Breast epithelium (tissue), 4 donors: ENCODE results near the gene TPRG1. TPM values are rescaled to one million over a fixed set of nuclear protein-coding genes. Genes with fewer than 3 reads are reported as not detected.

Experiments
- DNase-seq, 2 donors: peaks; one replicate each; pipeline ENCODE4 v3.0.0-alpha.2; 2019; ENCODE audit warnings: low spot score in 2 of 2
- H3K27ac ChIP-seq, 2 donors: fragments of 200-600 bp; sonication (generic) in 1 of 2; one replicate each; pipeline ENCODE4 v1.5.1; 2016 to 2019; ENCODE audit warnings: mild to moderate bottlenecking in 1 of 2
- H3K27me3 ChIP-seq, 2 donors: fragments of 200-600 bp; sonication (generic) in 1 of 2; one replicate each; pipeline versions ENCODE4 v1.5.1 to v1.6.0; 2017 to 2019; ENCODE audit warnings: control low read depth in 1 of 2, mild to moderate bottlenecking in 1 of 2
- H3K36me3 ChIP-seq: fragments of 200-600 bp; one replicate; pipeline ENCODE4 v1.5.1; 2019
- H3K4me1 ChIP-seq, 2 donors: fragments of 200-600 bp; sonication (generic); one replicate each; pipeline ENCODE4 v1.5.1; 2016 to 2019; ENCODE audit warnings: control low read depth in 1 of 2
- H3K4me3 ChIP-seq, 3 donors: fragments of 200-600 bp; sonication (generic); 1 replicate in 2 of 3; 2 replicates in 1 of 3; pipeline ENCODE4 v1.5.1; 2016 to 2019; ENCODE audit warnings: mild to moderate bottlenecking in 3 of 3, moderate library complexity in 2 of 3
- H3K9me3 ChIP-seq, 2 donors: fragments of 200-600 bp; sonication (generic) in 1 of 2; one replicate each; pipeline ENCODE4 v1.5.1; 2016 to 2019; ENCODE audit warnings: control low read depth in 1 of 2
- POLR2A ChIP-seq: fragments of 450-650 bp; IDR thresholded peaks from one replicate; pipeline ENCODE4 v1.6.1; 2016; ENCODE audit warnings: antibody characterized with exemption, mild to moderate bottlenecking, moderate library complexity
- POLR2AphosphoS5 ChIP-seq, 3 donors: sonication (generic); formaldehyde crosslinking; IDR thresholded peaks; one replicate each; pipeline ENCODE4 v1.6.1; 2017; ENCODE audit warnings: antibody characterized with exemption in 3 of 3
- intact Hi-C: fragments of 100-400 bp; cut with DNase I; formaldehyde crosslinking; loops from one replicate; pipeline ENCODE4 v1.15.1; 2023; ENCODE audit warnings: low total_unique reads
- total RNA-seq, 3 donors: library from RNA; depleted of rRNA; stranded (reverse); fragments of >200 nt; gene quantifications; one replicate each; pipeline ENCODE4 v1.1.0, GENCODE V29; 2016
- TF ChIP-seq, protein P1 (sequence below), 3 donors: fragments of 450-650 bp; IDR thresholded peaks; one replicate each; pipeline ENCODE4 v1.5.1; 2016 to 2017; ENCODE audit warnings: antibody characterized with exemption in 3 of 3, mild to moderate bottlenecking in 3 of 3, moderate library complexity in 3 of 3

Gene TPRG1
- total RNA-seq, 3 donors from 2014 or later: 29.2 to 65.9 (median 31.9) TPM

DNA sequence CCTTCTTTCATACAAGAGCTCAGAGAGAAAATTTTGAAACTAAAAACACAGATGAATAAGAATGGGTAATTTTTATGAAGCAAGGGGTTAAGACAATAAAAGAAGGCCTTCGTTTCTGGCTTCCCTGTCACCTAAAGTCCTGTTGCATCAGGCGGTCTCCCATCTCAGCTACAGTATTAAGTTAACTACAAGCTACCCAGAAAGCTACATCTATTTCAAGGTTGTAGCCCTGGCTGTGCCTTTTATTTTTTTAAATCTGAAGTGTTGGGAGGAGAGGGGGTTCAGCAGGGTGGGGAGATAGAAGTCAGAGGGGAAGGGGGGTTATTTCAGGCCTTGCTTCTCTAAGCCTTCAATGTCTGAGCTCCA is 183.3 kb downstream of the TPRG1 start:
- intact Hi-C loops: no loop called here
- H3K27ac ChIP-seq: peak overlapping the region in 1 of 2 donors; percentile 20
- no peaks in the 10 kb centered on the region for H3K4me1 ChIP-seq
- no peak for DNase-seq
- no peaks in the 10 kb centered on the region for H3K36me3 ChIP-seq
- no peaks in the 10 kb centered on the region for H3K9me3 ChIP-seq
- H3K27me3 ChIP-seq: no peaks in the 10 kb centered on the region
- no peak overlapping the region for H3K4me3 ChIP-seq
- TF ChIP-seq POLR2AphosphoS5 (IDR thresholded peaks at IDR 0.05) (no peak), POLR2A (no peak)
- TF ChIP-seq, protein P1, sequence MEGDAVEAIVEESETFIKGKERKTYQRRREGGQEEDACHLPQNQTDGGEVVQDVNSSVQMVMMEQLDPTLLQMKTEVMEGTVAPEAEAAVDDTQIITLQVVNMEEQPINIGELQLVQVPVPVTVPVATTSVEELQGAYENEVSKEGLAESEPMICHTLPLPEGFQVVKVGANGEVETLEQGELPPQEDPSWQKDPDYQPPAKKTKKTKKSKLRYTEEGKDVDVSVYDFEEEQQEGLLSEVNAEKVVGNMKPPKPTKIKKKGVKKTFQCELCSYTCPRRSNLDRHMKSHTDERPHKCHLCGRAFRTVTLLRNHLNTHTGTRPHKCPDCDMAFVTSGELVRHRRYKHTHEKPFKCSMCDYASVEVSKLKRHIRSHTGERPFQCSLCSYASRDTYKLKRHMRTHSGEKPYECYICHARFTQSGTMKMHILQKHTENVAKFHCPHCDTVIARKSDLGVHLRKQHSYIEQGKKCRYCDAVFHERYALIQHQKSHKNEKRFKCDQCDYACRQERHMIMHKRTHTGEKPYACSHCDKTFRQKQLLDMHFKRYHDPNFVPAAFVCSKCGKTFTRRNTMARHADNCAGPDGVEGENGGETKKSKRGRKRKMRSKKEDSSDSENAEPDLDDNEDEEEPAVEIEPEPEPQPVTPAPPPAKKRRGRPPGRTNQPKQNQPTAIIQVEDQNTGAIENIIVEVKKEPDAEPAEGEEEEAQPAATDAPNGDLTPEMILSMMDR (IDR thresholded peaks at IDR 0.05): no peak

DNA sequence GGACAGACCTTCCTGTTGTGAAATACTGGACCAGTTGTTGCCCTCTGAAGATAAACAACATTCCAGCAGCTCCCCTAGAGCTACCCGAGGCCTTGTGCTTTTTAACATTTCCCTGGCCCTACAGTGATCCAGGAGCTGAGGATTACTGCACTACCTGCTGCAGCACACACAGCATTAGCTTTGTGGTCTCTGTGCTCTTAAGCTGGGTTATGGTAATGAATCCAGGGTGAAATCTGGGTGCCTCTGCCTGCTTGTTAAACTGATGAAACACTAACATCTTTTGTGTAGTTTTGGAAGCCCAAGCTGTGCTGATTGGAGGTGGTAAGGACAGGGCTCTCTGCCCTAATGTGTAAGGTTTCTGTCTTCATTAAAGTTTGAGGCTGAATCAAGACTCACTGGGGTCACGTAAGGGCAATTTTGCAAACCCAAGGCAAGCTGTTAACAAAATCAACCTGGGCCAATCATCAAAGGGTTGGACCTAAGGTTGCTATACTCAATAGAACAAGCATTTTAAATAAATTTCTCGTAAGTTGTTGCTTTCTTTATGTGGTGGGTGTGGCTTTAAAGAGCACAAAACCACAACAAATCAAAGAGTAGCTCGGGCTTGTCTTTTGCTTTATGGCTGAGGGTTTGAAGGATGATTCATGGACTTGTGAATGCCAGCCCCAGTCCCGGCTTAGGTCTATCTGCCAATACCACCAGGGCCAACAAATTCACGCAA is 183.9 kb downstream of the TPRG1 start:
- Histone ChIP-seq H3K36me3 (no peaks in the 10 kb centered on the region), H3K4me3 (no peak overlapping the region), H3K4me1 (no peaks in the 10 kb centered on the region), H3K27me3 (no peaks in the 10 kb centered on the region), H3K27ac (peak overlapping the region in 1 of 2 donors; percentile 20), H3K9me3 (no peaks in the 10 kb centered on the region)
- intact Hi-C loops: no loop called here
- TF ChIP-seq POLR2AphosphoS5 (IDR thresholded peaks at IDR 0.05): no peak
- TF ChIP-seq, protein P1 (IDR thresholded peaks at IDR 0.05): no peak
- no peak for TF ChIP-seq POLR2A
- no peak for DNase-seq

DNA sequence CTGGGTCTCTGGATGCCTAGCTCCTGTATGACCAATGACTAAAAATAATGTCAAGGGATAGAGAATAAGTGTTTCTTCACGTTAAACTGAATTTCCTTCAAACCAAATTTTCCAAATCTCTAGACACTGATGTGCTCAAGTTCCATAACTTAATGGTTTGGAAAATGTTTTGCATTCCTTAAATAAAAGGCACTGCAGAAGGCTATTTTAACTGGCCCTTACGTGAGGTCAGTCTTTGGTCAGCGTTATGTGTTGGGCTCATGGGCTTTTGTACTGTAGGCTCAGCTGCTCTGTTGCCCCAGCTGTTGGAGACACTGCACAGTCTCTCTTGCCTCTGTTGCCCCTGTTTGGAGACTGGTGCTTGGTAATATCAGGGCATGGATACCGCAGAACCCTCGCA is 188.5 kb downstream of the TPRG1 start:
- no peaks in the 10 kb centered on the region for H3K27me3 ChIP-seq
- no peak overlapping the region for H3K4me3 ChIP-seq
- no peak for DNase-seq
- intact Hi-C loops: no loop called here
- H3K9me3 ChIP-seq: no peaks in the 10 kb centered on the region
- TF ChIP-seq POLR2A (no peak), POLR2AphosphoS5 (IDR thresholded peaks at IDR 0.05) (no peak)
- TF ChIP-seq, protein P1 (IDR thresholded peaks at IDR 0.05): no peak
- H3K4me1 ChIP-seq: no peaks in the 10 kb centered on the region
- H3K27ac ChIP-seq: no peak overlapping the region
- no peaks in the 10 kb centered on the region for H3K36me3 ChIP-seq

DNA sequence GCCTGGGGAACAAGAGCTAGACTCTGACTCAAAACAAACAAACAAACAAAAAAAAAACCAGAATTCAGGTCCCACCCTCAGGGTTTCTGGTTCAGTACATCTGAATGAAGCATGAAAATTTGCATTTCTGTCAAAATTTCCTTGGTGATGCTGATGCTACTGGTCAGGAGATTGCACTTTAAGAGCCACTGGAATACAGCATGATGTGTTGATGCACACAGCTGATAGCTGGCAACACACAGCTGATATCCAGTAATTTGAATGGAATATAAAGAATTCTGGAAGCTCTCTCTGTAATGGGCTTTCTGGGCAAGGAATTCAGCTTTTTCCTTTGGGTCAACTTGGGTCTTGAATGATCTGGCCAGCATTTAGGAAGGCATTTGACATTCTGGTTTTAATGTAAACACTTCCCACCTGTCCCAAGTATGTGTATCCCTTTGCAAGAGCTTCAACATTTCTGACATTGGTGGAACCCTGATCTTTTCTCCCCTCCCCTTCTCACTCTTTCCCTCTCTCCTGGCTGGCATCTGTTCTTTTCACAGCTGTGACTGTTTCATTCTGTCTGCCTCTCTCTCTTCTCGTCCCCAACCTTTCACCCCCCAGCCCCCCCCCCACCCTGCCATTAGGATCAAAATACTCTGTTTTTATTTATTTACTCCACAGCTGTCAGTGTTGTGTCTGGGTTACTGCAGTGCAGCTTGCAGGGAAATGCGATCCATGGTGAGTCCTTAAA is 189.5 kb downstream of the TPRG1 start:
- no peak for TF ChIP-seq POLR2AphosphoS5 (IDR thresholded peaks at IDR 0.05)
- TF ChIP-seq, protein P1 (IDR thresholded peaks at IDR 0.05): no peak
- TF ChIP-seq POLR2A: no peak
- Histone ChIP-seq H3K4me1 (no peaks in the 10 kb centered on the region), H3K27ac (no peak overlapping the region)

DNA sequence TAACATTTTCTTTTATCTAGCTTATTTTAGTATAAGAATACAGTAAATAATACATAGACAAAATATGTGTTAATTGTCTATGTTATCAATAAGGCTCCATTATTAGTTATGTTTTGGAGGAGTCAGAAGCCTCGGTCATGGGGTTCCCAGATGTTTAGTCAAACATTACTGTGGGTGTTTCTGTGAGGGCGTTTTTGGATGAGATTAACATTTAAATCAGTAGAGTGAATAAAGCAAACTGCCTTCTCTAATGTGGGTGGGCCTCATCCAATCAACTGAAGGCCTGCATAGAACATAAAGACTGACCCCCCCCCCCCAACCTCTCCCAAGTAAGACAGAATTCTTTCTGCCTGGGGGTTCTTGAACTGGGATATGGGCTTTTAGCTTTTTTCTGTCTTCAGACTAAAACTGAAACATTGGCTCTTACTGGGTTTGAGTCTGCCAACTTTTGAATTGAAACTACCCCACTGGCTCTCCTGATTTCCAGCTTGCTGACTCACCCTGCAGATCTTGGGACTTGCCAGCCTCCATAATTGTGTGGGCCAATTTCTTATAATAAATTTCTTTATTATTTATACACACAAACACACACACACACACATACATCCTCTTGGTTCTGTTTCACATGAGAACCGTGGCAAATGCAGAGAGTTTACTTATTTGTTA is 192.0 kb downstream of the TPRG1 start:
- no peaks in the 10 kb centered on the region for H3K9me3 ChIP-seq
- no peak overlapping the region for H3K27ac ChIP-seq
- H3K4me3 ChIP-seq: no peak overlapping the region
- DNase-seq: no peak
- TF ChIP-seq POLR2AphosphoS5 (IDR thresholded peaks at IDR 0.05) (no peak), POLR2A (no peak)
- TF ChIP-seq, protein P1 (IDR thresholded peaks at IDR 0.05): no peak
- no peaks in the 10 kb centered on the region for H3K36me3 ChIP-seq
- no peaks in the 10 kb centered on the region for H3K27me3 ChIP-seq
- no peaks in the 10 kb centered on the region for H3K4me1 ChIP-seq
- intact Hi-C loops: no loop called here

More for the DNA sequence above, 189.5 kb downstream of the TPRG1 start:
- no peaks in the 10 kb centered on the region for H3K36me3 ChIP-seq
- no peak overlapping the region for H3K4me3 ChIP-seq
- no peaks in the 10 kb centered on the region for H3K9me3 ChIP-seq
- intact Hi-C loops: no loop called here
- no peaks in the 10 kb centered on the region for H3K27me3 ChIP-seq
- no peak for DNase-seq
